Thoracic aorta (tissue), 2 donors: Measurements from ENCODE around the gene RNF207. TPM values are rescaled to one million over a fixed set of nuclear protein-coding genes. Genes with fewer than 3 reads are reported as not detected.

Experiments used
- ATAC-seq: fragments of 150-250 bp; one replicate; pipeline ENCODE4 v1.8.0; 2017; ENCODE audit warnings: low read depth; ENCODE audit not compliant: insufficient number of reproducible peaks, low FRiP score
- DNase-seq: peaks from one replicate; pipeline ENCODE4 v3.0.0-alpha.2; 2020; ENCODE audit warnings: low spot score
- H3K27ac ChIP-seq, 2 donors: fragments of 200-600 bp; sonication (generic); 1 replicate in 1 of 2; 2 replicates in 1 of 2; pipeline ENCODE4 v1.5.1; 2016; ENCODE audit warnings: mild to moderate bottlenecking in 2 of 2, moderate library complexity in 2 of 2
- H3K27me3 ChIP-seq: fragments of 200-600 bp; sonication (generic); replicated peaks from 2 replicates; pipeline ENCODE4 v1.6.0; 2016; ENCODE audit warnings: mild to moderate bottlenecking; ENCODE audit not compliant: insufficient read depth
- H3K36me3 ChIP-seq: fragments of 200-600 bp; sonication (generic); one replicate; pipeline ENCODE4 v1.5.1; 2016
- H3K4me1 ChIP-seq, 2 donors: fragments of 200-600 bp; sonication (generic); 1 replicate in 1 of 2; 2 replicates in 1 of 2; pipeline versions ENCODE4 v1.5.1 to v1.6.0; 2016; ENCODE audit warnings: low read depth in 2 of 2, mild to moderate bottlenecking in 1 of 2; ENCODE audit not compliant: control insufficient read depth in 1 of 2
- H3K4me3 ChIP-seq: fragments of 200-600 bp; sonication (generic); 2 replicates; pipeline ENCODE4 v1.5.1; 2016; ENCODE audit warnings: mild to moderate bottlenecking
- H3K9me3 ChIP-seq: fragments of 200-600 bp; sonication (generic); 2 replicates; pipeline ENCODE4 v1.5.1; 2016
- total RNA-seq, 2 donors: library from RNA; depleted of rRNA; stranded (reverse); fragments of >200 nt; gene quantifications; one replicate each; pipeline versions ENCODE4 v1.1.0 to v1.2.3, GENCODE V29; 2016
- TF ChIP-seq, protein P1 (sequence below): fragments of 200-600 bp; sonication (generic); IDR thresholded peaks from one replicate; pipeline ENCODE4 v1.5.1; 2019; ENCODE audit warnings: antibody characterized with exemption

Gene RNF207
- total RNA-seq, 2 donors from 2014 or later = 30.5 to 50.1 TPM

DNA sequence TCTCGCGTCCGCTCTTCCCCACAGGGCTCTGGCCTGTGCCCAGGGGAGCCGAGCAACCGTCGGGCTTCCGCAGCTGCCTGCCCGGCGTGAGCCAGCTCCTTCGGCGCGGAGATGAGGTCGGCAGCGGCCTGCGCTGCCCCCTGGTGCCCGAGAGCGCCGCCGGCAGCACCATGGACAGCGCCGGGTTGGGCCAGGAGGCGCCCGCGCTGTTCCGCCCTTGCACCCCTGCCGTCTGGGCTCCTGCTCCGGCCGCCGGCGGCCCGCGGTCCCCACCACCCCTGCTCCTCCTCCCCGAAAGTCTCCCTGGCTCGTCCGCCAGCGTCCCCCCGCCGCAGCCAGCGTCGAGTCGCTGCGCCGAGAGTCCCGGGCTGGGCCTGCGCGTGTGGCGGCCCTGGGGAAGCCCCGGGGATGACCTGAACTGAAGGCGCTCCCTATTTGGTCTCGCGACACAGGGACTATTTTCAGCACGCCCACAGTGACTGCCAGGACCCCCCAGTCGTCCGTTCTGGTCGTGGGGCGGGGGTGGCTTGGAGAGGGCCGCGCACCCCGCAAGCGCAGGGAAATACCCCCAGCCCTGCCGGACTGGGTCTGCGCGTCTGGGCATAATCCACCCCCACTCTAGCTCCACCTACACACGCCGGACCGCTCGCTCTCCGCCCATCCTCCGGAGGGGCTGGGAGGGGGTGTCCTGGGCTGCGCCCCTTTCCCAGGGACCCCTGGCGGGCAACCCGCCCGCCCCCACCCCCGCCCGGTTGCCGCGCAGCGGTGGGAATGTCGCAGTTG lies 39.4 kb downstream of the RNF207 start:
- TF ChIP-seq, protein P1, sequence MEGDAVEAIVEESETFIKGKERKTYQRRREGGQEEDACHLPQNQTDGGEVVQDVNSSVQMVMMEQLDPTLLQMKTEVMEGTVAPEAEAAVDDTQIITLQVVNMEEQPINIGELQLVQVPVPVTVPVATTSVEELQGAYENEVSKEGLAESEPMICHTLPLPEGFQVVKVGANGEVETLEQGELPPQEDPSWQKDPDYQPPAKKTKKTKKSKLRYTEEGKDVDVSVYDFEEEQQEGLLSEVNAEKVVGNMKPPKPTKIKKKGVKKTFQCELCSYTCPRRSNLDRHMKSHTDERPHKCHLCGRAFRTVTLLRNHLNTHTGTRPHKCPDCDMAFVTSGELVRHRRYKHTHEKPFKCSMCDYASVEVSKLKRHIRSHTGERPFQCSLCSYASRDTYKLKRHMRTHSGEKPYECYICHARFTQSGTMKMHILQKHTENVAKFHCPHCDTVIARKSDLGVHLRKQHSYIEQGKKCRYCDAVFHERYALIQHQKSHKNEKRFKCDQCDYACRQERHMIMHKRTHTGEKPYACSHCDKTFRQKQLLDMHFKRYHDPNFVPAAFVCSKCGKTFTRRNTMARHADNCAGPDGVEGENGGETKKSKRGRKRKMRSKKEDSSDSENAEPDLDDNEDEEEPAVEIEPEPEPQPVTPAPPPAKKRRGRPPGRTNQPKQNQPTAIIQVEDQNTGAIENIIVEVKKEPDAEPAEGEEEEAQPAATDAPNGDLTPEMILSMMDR = peak; percentile 86
- Histone ChIP-seq H3K4me3 (peak overlapping the region; percentile 31), H3K9me3 (no peaks in the 10 kb centered on the region), H3K36me3 (no peaks in the 10 kb centered on the region), H3K27ac (no peak overlapping the region), H3K4me1 (peaks cover 6 to 15% of the 10 kb centered on the region in 2 donors), H3K27me3 (peaks cover 42% of the 10 kb centered on the region)
- DNase-seq (no peak), ATAC-seq (no peak)

DNA sequence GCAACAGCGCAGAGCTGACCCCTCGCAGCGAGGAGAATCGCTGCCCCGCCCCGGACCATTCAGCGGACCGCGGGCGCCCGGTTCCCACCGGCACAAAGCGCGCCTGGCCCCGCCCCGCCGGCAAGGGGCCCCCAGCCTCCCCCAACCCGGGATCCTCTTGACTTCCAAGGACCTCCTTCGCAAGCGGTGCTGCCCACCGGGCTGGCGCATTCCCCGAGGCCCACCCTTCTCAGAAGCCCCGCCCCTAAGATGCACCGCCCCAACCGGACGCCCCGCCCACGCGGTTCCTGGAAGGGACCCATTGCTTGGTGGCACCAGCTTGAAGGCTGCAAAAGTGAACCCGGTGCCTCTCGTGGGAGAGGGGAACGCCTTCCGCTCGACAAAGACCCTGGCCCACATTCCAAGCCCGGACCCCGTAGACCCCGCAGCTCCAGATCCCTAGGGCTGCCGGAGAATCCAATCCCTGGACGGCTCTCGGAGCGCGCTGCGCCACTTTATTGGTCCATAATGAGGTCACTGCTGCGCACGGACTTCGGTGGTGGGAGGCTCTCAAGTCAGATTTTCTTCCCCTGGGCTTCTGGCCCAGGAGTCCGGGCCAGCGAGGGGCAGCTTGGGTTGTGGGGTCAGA lies 40.1 kb downstream of the RNF207 start:
- Histone ChIP-seq H3K4me3 (no peak overlapping the region), H3K9me3 (no peaks in the 10 kb centered on the region), H3K4me1 (peaks cover 6 to 15% of the 10 kb centered on the region in 2 donors), H3K27me3 (peaks cover 35% of the 10 kb centered on the region), H3K36me3 (no peaks in the 10 kb centered on the region), H3K27ac (no peak overlapping the region)
- DNase-seq = no peak
- ATAC-seq = no peak
- TF ChIP-seq, protein P1 = no peak

DNA sequence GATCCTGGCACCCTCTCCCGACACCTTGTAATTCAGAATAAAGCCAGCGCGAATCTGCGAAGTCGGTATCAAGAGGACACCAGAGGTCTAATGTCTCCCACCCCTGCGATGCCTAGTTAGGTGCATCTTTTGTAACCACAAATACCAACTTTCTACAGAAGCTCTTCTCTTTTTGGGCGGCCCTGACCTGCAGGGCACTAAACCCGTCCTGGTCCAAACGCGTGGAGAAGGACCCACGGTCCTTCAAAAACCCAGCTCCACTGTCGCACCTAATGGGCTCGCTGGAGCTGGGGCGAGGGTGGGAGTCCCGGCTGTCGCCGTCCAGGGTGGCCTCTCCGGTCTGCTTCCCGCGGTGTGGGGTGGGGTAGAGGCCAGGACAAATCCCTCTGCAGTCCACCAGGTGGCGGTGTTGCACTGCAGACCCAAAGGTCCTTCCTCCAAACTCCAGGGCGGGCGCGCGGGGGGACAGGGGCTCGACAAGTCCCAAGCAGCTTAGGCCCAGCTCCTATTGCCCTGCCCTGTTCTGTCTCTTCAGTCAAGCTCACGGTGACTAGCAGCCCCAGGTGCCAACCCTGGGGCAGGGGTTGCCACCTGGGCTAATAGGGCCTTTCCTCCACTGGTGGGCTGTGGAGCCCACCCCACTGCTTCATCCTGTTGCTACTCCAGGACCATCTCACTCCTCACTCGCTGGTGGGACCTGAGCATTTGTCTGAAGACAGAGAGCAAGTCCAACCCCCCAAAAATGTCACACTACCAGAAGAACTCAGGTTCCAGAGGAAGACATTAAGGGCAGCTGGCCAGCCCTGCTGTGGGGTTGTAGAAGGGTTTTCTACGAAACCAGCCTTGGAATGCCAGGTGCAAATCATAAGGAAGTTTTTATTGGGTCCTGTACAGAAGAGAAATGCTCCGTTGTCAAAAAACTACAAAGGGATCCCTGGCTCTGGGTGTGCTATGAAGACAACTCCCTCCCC lies 40.9 kb downstream of the RNF207 start:
- Histone ChIP-seq H3K4me3 (no peak overlapping the region), H3K9me3 (no peaks in the 10 kb centered on the region), H3K27ac (no peak overlapping the region), H3K27me3 (peaks cover 30% of the 10 kb centered on the region), H3K36me3 (no peaks in the 10 kb centered on the region), H3K4me1 (peaks cover 6 to 10% of the 10 kb centered on the region in 2 donors)
- DNase-seq (no peak), ATAC-seq (no peak)
- TF ChIP-seq, protein P1 = peak; percentile 99

- H3K4me1 ChIP-seq = peaks cover 3 to 6% of the 10 kb centered on the region in 2 donors
- no peak overlapping the region for H3K4me3 ChIP-seq
- no peak for ATAC-seq
- peaks cover 30% of the 10 kb centered on the region for H3K27me3 ChIP-seq
- no peak overlapping the region for H3K27ac ChIP-seq
- no peak for DNase-seq
- H3K9me3 ChIP-seq = no peaks in the 10 kb centered on the region
- TF ChIP-seq, protein P1 = no peak
- H3K36me3 ChIP-seq = no peaks in the 10 kb centered on the region
Measured at GRCh38 chr1:6247651-6248050, 41.7 kb downstream of the RNF207 start.
